ENCODE results near the gene ANKMY1.
"Not testable (repeated sequence)": the region's sequence is repeated elsewhere in the genome, so short reads cannot be mapped to it uniquely, and the experiment has no call there.

Gene ANKMY1

DNA sequence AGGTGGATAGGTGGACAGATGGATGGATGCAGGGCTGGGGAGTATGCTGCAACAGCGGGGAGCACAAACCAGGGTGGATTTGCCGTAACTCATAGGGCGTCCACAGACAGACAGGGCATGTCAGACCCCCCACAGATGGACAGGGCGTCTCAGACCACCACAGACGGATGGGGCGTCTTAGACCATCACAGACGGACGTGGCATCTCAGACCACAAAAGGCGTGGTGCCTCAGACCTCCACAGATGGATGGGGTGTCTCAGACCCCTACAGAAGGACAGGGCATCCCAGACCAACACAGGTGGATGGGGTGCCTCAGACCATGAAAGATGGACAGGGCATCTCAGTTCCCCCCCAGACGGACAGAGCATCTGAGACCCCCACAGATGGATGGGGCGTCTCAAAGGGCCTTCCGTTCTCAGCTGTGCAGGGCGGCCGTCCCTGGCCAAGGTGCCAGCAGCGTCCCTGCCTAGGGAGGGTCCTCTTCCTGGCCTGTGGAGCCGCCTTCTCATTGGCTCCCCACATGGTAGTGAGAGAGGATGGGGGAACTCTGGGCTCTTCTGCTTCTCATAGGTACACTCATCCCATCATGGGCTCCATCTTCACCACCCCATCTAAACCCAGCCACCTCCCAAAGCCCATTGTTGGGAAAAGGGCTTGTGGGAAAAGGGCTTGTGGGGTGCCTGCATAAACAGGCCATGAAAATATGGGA lies 2.1 kb downstream of the ANKMY1 start:
- peak; percentile 4 for DNase-seq (ENCODE audit: low spot score)

DNA sequence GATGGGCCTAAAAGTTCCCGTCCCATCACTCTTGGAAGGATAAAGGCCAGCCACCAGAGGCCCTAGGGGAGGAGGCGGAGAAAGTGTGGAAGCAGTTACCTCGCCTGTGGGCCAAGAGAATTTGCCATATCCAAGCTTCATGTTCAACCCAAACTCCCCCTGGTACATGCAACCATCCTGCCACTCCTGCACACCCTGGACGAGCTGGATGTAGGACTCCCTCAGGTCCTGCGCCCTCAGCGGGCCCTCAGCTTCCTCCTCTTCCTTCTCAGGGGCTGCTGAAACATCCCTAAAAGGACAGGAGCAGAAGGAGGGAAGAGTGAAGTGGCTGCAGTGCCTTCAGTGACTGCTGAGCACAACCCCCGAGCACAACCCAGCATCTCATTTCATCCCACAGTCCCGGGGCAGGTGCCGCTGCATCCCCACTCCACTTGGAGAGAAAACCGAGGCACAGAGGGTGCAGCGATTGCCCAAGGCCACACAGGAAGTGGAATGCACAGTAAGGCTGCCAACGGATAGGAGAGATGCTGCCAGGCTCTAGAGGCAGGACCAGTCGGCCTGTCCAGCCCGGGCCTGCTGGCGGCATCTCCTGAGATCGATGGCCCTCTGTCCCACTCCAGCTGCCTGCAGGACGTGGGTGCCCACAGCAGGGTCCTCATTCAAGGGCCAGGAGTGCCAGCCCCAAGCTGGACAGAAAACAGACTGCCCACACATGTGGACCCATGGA lies 2.9 kb downstream of the ANKMY1 start:
- DNase-seq (ENCODE audit: low spot score), result no peak

DNA sequence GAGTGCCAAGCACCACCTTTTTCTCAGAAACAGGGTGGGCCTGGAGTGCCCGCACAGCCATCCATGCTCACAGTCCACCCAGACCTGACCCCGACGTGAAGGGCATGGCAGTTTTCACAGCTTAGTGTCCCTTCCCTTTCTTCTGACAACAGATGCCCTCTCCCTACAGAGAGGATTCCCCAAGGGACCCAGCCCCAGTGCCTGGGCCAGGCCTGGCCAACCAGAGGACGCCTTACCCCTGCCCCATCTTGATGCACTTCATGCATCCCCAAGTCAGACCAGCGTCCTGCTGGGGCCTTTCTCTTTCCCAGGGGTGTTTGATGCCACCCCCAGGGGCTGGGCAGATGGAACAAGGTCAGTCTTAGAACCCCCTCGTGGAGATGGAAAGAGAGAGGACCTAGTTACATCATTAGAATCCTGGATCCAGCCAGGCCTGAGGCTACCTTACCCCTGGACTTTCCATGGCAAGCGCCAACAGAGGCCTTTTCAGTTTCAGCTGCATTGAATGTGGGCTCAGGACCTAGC lies 3.8 kb downstream of the ANKMY1 start:
- no peak for DNase-seq (ENCODE audit: low spot score)

DNA sequence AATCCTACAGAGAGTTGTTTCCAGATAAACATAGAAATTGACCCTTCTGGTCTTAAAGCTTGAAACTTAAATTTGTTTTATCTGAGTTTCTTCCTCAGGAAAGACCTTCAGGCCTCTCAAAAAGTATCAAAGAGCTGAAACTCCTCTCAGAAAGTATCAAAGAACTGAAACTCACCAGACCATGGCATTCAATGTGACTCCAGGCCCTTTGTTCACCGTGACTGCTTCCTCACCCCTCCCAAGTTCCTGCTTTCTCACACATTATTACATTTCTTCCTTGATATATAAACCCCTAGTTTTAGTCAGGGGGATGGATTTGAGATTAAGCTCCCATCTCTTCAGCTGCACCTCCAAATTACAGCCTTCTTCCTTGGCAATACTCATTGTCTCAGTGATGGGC lies 6.0 kb downstream of the ANKMY1 start:
- no peak for DNase-seq (ENCODE audit: low spot score)

DNA sequence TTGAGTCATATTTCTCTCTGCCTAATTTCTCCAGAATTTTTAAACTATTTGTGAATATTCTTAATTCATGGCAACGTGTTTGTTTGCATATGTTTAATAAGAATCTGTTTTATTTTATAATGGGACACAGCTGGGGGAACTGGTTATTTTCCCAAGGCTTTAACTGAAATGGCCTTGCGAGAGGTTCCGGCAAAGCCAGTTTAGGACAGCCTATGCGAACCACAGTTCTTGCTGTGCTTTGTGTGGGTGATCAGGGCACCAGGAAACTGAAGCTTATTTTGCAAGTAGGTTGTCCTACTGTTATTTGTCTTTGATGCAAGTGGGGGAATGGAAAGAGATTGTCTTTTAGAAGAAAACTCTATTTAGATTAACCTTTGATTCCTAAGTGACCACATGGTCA lies 6.5 kb downstream of the ANKMY1 start:
- no peak for DNase-seq (ENCODE audit: low spot score)

DNA sequence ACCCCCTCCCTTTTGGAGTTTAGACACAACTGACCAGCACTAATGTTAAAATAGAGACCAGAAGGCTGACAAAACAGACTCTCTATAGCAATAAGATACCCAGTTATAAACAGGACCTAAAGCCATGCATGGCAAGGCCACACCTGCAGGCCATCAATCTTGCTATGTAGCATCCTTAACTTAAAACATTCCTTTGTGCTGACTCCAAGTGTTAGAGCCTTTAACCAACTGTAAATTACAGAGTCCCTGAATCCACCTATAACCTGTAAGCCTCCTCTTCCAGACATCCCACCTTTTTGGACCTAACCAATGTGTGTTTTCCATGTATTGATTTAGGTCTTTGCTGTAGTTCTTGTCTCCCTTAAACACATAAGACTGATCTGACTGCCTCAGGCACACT lies 17.9 kb downstream of the ANKMY1 start:
- no peak for DNase-seq (ENCODE audit: low spot score)

DNA sequence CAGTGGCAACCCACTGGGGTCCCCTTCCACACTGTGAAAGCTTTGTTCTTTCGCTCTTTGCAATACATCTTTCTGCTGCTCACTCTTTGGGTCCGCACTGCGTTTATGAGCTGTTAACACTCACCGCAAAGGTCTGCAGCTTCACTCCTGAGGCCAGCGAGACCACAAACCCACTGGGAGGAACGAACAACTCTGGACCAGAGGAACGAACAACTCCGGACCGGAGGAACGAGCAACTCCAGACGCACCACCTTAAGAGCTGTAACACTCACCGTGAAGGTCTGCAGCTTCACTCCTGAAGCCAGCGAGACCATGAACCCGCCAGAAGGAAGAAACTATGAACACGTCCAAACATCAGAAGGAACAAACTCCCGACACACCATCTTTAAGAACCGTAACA lies 18.7 kb downstream of the ANKMY1 start:
- DNase-seq (ENCODE audit: low spot score), result not testable (repeated sequence)

DNA sequence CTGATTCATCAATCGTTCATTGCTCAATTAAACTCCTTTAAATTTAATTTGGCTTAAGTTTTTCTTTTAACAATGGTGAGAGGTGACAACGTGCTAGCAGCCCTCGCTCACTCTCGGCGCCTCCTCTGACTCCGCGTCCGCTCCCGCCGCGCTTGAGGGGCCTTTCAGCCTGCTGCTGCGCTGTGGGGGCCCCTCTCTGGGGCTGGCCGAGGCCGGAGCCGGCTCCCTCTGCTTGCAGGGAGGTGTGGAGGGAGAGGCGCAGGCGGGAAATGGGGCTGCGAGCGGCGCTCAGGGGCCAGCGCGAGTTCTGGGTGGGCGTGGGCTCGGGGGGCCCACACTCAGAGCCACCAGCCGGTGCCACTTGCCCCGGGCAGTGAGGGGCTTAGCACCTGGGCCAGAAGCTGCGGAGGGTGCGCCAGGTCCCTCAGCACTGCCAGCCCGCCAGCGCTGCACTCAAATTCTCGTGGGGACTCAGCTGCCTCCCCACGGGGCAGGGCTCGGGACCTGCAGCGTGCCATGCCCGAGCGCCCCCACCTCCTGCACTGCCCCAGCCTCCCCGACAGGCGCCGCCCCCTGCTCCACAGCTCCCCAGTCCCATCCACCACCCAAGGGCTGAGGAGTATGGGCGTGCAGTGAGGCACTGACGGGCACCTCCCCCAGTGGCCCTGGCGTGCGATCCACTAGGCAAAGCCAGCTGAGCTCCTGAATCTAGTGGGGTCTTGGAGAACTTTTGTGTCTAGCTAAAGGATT lies 19.6 kb downstream of the ANKMY1 start:
- DNase-seq (ENCODE audit: low spot score), result no peak

DNA sequence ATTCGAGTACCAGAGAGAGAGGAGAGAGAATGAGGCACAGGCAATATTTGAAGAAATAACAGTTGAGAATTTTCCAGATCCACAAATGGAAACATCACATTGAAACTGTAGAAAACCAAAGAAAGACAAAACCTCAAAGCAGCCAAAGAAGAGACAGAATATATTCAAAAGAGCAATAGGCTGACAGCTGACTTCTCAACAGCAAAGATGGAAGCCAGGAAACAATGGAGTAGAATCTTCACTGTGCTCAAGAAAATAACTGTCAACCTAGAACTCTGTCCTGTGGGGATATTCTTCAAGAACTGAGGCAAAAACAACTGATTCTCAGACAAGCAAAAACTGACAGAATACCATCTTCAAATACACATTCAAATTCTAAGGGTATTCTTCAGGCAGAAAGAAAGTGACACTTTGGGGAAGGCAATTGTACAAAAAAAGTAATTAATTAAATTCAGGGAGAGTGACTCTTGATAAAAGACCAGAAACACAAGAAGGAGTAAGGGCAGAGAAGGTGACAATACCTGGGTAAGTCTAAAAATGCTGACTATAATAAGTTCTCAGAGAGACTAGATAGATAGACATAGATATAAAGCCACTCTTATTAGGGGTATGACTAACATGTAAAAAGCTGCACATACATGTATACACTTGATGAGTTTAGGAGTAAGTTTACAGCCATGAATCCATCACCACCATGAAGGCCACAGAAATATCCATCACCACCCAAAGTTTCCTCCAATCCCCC lies 25.6 kb downstream of the ANKMY1 start:
- no peak for DNase-seq (ENCODE audit: low spot score)

DNA sequence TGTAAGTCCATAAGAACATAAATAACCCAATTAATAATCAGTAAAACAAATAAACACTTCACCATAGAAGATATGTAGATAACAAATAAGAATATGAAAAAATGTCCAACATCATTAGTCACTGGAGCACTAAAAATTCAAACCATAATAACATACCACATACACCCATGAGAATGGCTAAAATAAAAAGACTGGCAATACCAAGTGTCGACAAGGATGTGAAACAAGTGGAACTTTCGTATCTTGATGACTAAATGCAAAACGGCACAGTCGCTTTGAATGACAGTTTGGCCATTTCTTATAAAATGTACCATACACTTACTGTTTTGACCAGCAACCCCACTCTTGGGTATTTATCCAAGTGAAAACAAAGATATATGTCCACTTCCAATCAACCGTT lies 26.8 kb downstream of the ANKMY1 start:
- DNase-seq (ENCODE audit: low spot score), result no peak

DNA sequence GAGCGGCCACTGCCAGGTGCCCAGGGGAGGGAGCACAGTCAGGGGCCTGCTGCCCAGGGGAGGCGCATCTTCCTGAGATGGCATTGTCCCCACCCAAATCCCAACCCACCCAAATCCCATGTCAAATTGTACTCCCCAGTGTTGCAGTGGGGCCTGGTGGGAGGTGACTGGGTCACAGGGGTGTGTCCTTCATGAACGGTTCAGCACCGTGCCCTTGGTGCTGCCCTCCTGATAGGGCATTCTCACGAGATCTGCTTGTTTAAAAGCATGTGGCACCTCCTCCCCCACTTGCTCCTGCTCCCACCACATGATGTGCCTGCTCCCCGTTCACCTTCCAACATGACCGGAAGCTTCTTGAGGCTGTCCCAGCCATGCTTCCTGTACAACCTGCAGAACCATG lies 27.6 kb downstream of the ANKMY1 start:
- DNase-seq (ENCODE audit: low spot score), result no peak

DNA sequence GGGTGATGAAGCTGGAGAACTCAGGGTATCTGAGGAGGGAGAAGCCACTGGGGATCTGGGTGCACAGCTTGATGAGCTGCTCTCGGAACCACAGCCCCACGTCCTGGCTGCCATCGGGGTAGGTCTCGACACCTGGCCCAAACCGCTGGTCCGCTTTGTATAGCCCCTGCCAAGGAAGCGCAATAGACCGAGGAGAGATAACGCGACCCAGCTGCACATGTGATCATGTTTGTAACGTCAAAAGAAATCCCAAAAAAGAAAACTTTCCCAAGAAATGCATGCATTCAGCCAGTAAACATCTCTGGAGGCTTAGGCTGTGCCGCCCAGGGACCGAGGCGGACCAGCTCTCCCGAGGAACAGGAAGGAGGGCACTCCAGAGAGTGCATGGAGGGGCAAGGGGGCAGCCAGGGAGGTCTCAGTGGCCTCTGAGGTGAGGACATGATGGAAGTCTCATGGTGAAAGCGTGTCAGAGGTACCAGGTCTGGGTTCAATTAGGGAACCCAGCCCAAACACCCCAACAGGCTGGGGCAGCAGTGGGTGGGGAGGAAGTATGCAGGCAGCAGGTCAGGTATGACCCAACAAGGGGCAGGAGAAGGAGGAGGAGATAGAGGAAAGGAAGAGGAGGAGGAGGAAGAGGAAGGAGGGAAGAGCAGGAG lies 28.3 kb downstream of the ANKMY1 start:
- DNase-seq (ENCODE audit: low spot score), result no peak

DNA sequence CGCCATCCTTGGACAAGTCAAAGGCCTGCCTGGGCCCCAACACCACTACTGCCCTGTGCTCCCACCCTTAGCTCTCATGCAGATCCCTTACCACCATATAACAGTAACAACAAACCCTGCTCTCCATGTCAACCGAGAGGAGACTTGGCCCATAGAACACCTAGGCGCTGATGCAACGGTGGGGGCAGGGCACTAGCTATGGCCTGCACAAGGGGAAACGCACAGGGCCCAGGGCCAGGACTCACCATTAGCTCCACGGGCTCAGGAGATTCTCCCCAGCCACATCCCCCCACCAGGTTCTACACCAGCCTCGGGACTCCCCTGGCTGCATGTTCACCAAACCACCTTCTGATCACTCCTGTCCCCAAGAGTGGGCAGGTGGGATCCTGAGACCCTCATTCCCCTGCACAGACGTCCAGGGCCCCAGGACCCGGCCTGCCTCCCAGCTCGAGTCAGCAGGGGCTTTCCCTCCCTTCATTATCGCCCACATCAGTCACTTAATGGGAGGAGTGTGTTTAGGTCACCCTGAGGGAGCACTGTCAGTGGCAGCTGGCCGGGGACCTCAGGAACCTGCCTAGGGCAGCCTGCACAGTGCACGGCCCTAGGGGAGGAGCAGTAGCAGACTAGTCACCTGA lies 29.3 kb downstream of the ANKMY1 start:
- DNase-seq (ENCODE audit: low spot score), result peak; percentile 3

DNA sequence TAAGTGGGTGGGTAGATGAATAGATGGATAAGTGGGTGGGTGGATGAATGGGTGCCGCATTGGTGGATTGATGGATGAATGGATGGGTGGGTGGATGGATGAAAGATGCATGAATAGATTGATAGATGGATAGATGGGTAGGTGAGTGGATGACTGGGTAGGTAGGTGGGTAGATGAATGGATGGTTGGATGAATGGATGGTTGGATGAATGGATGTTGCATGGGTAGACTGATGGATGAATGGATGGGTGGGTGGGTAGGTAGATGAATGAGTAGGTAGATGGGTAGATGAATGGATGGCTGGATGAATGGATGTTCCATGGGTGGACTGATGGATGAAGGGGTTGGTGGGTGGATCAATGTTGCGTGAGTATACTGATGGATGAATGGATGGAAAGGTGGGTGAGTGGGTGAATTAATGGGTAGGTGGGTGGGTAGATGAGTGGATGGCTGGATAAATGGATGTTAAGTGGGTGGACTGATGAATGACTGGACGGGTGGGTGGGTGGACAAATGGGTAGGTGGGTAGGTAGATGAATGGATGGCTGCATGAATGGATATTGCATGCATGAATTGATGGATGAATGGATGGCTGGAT lies 30.5 kb downstream of the ANKMY1 start:
- DNase-seq (ENCODE audit: low spot score), result no peak

DNA sequence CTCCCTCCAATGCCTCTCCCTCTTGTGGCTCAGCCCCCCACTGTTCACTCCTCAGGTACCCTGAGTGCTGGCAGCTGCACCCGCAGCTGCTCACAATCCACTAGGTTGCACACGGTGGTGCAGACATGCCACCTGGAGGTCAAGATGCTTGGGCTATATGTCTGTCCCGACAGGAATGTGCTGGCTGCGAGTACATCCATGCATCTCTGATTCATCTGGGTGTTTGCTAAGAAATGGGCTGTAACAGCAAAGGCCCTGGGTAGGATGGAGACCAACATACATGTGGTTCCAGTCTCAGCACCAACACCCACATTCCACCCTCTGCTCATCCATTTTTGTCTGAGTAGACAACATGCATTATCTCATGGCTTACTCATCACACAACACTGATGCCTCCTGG lies 31.3 kb downstream of the ANKMY1 start:
- no peak for DNase-seq (ENCODE audit: low spot score)

DNA sequence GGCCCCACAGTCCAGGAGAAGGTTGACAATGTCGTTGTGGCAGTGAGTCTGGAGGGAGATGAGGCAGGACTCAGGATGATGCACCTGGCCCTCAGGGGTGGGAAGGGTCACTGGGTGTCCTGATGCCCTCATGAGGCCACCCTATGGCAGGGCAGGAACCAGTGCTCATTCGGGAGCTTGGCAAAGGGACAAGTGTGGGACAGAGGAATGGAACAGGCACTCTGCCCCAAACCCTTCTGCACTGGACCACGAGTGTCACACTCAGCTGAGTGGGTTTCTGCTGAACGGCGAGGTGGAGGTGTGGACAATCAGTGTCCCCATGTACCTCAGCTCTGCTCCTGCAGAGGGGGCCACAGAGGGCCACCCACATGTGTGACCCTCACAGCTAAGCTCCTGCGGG lies 32.0 kb downstream of the ANKMY1 start:
- DNase-seq (ENCODE audit: low spot score), result no peak

DNA sequence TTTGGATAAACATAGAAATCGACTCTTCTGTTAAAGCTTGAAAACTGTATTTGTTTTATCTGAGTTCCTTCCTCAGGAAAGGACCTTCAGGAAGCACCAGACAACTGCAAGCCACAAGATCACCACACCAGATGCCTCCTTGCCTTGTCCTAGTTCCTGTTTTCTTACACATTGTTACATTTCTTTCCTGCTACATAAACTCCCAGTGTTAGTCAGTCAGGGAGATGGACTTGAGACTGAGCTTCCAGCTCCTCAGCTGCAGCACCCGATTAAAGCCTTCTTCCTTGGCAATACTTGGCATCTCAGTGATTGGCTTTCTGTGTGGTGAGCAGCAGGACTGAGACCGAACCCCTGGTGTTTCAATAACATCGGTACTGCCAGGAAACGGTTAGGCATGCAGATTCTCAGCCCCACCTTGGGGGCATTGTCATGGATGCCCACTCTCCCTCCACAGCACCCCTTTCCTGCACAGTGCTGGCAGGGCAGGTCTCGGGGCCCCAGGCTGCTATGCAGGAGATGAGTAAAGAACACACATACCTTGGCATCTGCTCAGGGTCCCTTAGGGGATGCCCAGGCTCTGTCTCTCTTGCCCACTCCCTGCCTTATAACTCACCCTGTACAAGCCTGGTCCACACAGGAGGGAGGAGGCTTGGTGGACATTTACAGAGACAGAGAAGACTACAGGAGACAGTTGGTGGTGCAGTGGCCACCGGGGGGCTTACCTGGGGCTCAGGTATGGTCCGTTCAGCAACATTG lies 32.6 kb downstream of the ANKMY1 start:
- no peak for DNase-seq (ENCODE audit: low spot score)

DNA sequence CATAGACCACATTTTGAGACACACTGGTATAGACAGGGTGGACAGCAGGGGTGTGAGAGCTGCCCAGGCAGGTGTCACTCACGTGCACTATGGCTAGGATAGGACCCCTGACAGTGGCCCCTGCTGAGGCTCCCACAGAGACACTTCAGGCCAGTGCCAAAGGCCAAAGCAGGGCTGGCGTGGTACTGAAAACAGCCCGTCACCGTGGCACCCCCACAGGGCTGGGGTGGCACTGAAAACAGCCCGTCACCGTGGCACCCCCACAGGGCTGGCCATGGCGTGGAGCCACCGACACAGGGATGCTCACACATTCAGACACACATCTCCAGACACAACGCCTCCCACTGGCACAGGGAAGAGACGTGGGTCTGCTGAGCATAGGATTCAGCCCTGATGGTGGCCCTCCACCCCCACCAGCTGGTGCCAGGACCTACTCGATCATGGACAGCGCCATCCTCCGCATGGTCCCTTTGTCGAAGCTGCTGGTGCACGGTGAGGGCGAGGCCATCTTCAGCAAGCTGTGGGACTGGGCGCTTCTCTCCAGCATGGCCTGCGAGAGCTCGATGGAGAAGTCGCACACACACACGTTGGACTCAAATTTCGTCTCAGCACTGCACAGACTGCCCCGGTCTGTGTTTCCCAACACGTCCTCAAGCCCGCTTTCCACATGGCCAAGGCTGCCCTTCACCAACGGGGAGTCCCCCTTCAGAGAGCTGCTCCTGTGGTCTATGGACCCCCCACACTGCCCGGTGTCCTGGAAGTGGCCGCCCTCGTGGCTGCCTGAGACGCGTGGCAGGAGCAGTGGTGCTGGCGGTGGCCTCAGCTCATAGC lies 34.1 kb downstream of the ANKMY1 start:
- DNase-seq (ENCODE audit: low spot score), result peak; percentile 4

DNA sequence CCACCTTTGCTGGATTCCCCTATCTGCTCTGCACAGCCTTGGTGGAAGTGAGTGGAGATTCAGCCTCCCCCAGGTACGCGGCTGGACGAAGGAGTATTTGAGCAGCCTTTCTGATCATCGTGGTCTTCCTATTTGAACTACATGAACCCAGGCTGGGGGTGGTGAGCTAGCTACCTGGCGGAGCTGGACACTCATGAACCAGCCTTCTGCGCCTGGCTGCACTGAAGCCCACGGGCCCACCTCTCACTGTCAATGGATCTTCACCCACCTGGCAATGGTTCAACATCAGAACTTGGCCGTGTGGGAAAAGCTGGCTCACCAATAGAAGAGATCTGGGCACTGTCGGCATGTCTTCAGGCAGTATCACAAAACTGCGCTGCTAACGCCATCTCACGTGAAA lies 35.4 kb downstream of the ANKMY1 start:
- DNase-seq (ENCODE audit: low spot score), result no peak
